Uterus (tissue), 2 donors: ENCODE measurements around the gene THSD4.

Experiments
- POLR2A ChIP-seq, 2 donors: fragments of 450-650 bp; IDR thresholded peaks; one replicate each; pipeline ENCODE4 v1.6.1; 2016; ENCODE audit warnings: antibody characterized with exemption in 2 of 2, mild to moderate bottlenecking in 1 of 2, moderate library complexity in 1 of 2
- TF ChIP-seq, protein P1 (sequence below), 4 experiments: fragments of 200-600 bp in 2 of 4; fragments of 450-650 bp in 2 of 4; sonication (generic) in 2 of 4; IDR thresholded peaks; one replicate each; pipeline ENCODE4 v1.5.1; 2016 to 2019; ENCODE audit warnings: antibody characterized with exemption in 4 of 4, mild to moderate bottlenecking in 2 of 4, moderate library complexity in 1 of 4

DNA sequence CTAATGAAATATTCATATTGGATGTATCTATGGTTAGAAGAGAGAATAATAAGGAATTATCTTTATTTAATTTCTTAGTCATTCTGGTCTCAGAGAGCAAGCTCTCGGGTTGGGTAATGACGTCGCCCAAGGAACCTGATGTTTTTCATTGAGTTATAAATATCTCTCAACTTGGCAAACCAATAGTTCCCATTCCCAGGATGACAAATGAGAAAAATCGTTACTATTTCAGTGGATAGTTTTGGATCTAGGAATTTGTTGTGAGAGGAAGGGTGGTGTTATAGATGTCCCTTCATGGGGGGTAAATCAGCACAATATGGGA is 532.2 kb downstream of the THSD4 start:
- TF ChIP-seq POLR2A (IDR thresholded peaks at IDR 0.05): no peak
- TF ChIP-seq, protein P1, sequence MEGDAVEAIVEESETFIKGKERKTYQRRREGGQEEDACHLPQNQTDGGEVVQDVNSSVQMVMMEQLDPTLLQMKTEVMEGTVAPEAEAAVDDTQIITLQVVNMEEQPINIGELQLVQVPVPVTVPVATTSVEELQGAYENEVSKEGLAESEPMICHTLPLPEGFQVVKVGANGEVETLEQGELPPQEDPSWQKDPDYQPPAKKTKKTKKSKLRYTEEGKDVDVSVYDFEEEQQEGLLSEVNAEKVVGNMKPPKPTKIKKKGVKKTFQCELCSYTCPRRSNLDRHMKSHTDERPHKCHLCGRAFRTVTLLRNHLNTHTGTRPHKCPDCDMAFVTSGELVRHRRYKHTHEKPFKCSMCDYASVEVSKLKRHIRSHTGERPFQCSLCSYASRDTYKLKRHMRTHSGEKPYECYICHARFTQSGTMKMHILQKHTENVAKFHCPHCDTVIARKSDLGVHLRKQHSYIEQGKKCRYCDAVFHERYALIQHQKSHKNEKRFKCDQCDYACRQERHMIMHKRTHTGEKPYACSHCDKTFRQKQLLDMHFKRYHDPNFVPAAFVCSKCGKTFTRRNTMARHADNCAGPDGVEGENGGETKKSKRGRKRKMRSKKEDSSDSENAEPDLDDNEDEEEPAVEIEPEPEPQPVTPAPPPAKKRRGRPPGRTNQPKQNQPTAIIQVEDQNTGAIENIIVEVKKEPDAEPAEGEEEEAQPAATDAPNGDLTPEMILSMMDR (IDR thresholded peaks at IDR 0.05): no peak
